ENCODE results near the gene FANK1. TPM values are rescaled to one million over a fixed set of nuclear protein-coding genes. Genes with fewer than 3 reads are reported as not detected.
"Not testable (repeated sequence)": the region's sequence is repeated elsewhere in the genome, so short reads cannot be mapped to it uniquely, and the experiment has no call there.

Gene FANK1
- total and polyA plus RNA-seq, 7 experiments from 2014 or later = 0.35 to 0.67 (median 0.37) TPM; not detected in 4

DNA sequence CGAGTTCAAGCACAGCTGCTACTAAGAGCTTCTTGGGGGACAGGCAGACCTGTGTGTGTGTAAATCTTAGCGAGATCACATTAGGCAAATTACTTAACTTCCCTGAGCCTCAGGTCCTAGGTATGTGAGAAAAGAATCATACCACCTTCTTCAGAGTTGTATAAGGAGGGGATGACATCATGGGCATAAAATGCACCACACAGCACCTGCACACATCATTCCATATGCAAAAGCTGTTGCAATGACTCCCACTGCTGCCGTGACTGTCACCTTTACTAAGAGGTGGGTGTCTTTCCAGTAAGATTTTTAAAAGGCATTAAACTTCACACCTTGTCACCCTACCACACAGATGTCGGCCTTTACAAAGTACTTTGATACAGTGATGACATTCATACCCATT lies 146.0 kb downstream of the FANK1 start:
- H3K4me1 Mint-ChIP-seq = peaks cover 6 to 19% (median 12%) of the 10 kb centered on the region in 7 donors
- ChIA-PET CTCF (no interaction called here), POLR2A (no interaction called here)
- H3K27ac ChIP-seq (ENCODE audit: low read depth, low read length) = no peak overlapping the region
- ATAC-seq (no peak), DNase-seq (no peak)
- H3K36me3 ChIP-seq (ENCODE audit: control insufficient read depth in 2 of 3, insufficient read depth in 3 of 3, low read length in 3 of 3) = no peaks in the 10 kb centered on the region
- H3K4me1 ChIP-seq (ENCODE audit: control insufficient read depth in 2 of 2, insufficient read depth in 2 of 2, low read length in 2 of 2) = no peaks in the 10 kb centered on the region
- no peak overlapping the region for H3K4me3 ChIP-seq (ENCODE audit: low read length)
- no peaks in the 10 kb centered on the region for H3K27me3 ChIP-seq (ENCODE audit: control insufficient read depth in 2 of 2, insufficient read depth in 2 of 2, low read length in 2 of 2)
- H3K9me3 ChIP-seq (ENCODE audit: control insufficient read depth in 2 of 3, low read length in 3 of 3) = no peaks in the 10 kb centered on the region
- H3K4me3 Mint-ChIP-seq = peak overlapping the region in 9 of 10 donors; percentile 15 to 75 (median 39)
- peaks cover 0 to 3% (median 0%) of the 10 kb centered on the region in 11 donors for H3K9me3 Mint-ChIP-seq
- intact Hi-C loops (cut with micrococcal nuclease) = no loop called here
- peaks cover 0 to 4% (median 0%) of the 10 kb centered on the region in 5 donors for H3K27me3 Mint-ChIP-seq
- peak overlapping the region in 7 of 9 donors; percentile 60 to 92 (median 78) for H3K27ac Mint-ChIP-seq
- no peaks in the 10 kb centered on the region for H3K36me3 Mint-ChIP-seq

DNA sequence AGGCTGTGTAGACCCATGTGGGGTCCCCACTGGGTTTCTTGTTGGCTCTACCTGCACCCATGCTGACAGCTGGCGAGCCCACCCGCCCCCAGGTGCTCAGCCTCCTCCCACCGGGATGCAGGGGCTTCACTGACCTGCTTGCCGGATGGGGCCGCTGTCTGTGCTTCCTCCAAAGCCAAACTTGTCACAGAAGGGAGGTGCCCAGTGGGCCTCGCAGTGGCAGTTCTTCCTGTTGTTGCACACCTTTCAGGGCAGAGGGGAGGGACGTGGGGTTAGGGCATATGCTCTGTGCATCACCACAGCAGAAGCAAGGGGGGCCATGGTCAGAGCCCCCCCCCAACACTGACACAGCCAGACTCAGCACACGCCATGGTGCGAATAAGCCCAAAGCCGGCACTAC lies 146.5 kb downstream of the FANK1 start:
- intact Hi-C loops (cut with micrococcal nuclease) = no loop called here
- no peaks in the 10 kb centered on the region for H3K27me3 Mint-ChIP-seq
- no peak for DNase-seq

DNA sequence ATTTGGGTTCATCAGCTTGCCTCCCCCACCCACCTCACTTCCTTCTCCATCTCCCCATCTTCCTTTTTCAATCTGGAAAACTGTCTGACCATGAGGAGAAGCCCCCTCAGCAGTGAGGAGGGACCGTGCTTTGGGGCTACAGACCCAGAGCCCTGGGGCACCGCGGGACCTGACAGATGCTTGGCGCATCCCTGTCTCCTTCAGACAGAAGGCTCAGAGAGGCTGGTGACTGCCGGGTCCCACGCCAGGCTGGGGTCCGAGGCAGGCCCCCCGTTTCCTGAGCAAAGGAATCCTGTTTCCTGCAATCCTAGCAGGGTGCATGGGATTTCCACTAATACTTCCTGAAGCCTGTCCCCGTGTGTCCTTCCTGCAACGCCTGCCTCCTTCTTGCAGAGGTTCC lies 147.0 kb downstream of the FANK1 start:
- Histone ChIP-seq H3K9me3 (ENCODE audit: control insufficient read depth in 2 of 3, low read length in 3 of 3) (no peaks in the 10 kb centered on the region), H3K4me3 (ENCODE audit: low read length) (no peak overlapping the region), H3K4me1 (ENCODE audit: control insufficient read depth in 2 of 2, insufficient read depth in 2 of 2, low read length in 2 of 2) (no peaks in the 10 kb centered on the region), H3K36me3 (ENCODE audit: control insufficient read depth in 2 of 3, insufficient read depth in 3 of 3, low read length in 3 of 3) (no peaks in the 10 kb centered on the region), H3K27ac (ENCODE audit: low read depth, low read length) (no peak overlapping the region), H3K27me3 (ENCODE audit: control insufficient read depth in 2 of 2, insufficient read depth in 2 of 2, low read length in 2 of 2) (no peaks in the 10 kb centered on the region)
- CTCF ChIA-PET = no interaction called here
- H3K27ac Mint-ChIP-seq = no peak overlapping the region
- H3K4me1 Mint-ChIP-seq = peaks cover 6 to 19% (median 12%) of the 10 kb centered on the region in 7 donors
- intact Hi-C loops (cut with micrococcal nuclease) = no loop called here
- ATAC-seq (no peak), DNase-seq (no peak)
- no peak overlapping the region for H3K4me3 Mint-ChIP-seq
- no peaks in the 10 kb centered on the region for H3K36me3 Mint-ChIP-seq
- POLR2A ChIA-PET = no interaction called here
- H3K27me3 Mint-ChIP-seq = no peaks in the 10 kb centered on the region
- H3K9me3 Mint-ChIP-seq = peaks cover 0 to 3% (median 0%) of the 10 kb centered on the region in 11 donors

More for the DNA sequence above, 146.5 kb downstream of the FANK1 start:
- Mint-ChIP-seq H3K4me1 (peaks cover 6 to 19% (median 12%) of the 10 kb centered on the region in 7 donors), H3K4me3 (no peak overlapping the region), H3K27ac (no peak overlapping the region), H3K36me3 (no peaks in the 10 kb centered on the region), H3K9me3 (peaks cover 0 to 3% (median 0%) of the 10 kb centered on the region in 11 donors)
- no peak for ATAC-seq
- POLR2A ChIA-PET = no interaction called here
- Histone ChIP-seq H3K4me1 (ENCODE audit: control insufficient read depth in 2 of 2, insufficient read depth in 2 of 2, low read length in 2 of 2) (no peaks in the 10 kb centered on the region), H3K27ac (ENCODE audit: low read depth, low read length) (no peak overlapping the region), H3K9me3 (ENCODE audit: control insufficient read depth in 2 of 3, low read length in 3 of 3) (no peaks in the 10 kb centered on the region), H3K36me3 (ENCODE audit: control insufficient read depth in 2 of 3, insufficient read depth in 3 of 3, low read length in 3 of 3) (no peaks in the 10 kb centered on the region), H3K27me3 (ENCODE audit: control insufficient read depth in 2 of 2, insufficient read depth in 2 of 2, low read length in 2 of 2) (no peaks in the 10 kb centered on the region), H3K4me3 (ENCODE audit: low read length) (no peak overlapping the region)
- CTCF ChIA-PET = no interaction called here

- DNase-seq (no peak), ATAC-seq (no peak)
- Histone ChIP-seq H3K4me3 (ENCODE audit: low read length) (no peak overlapping the region), H3K9me3 (ENCODE audit: control insufficient read depth in 2 of 3, low read length in 3 of 3) (no peaks in the 10 kb centered on the region), H3K36me3 (ENCODE audit: control insufficient read depth in 2 of 3, insufficient read depth in 3 of 3, low read length in 3 of 3) (no peaks in the 10 kb centered on the region), H3K4me1 (ENCODE audit: control insufficient read depth in 2 of 2, insufficient read depth in 2 of 2, low read length in 2 of 2) (no peaks in the 10 kb centered on the region), H3K27me3 (ENCODE audit: control insufficient read depth in 2 of 2, insufficient read depth in 2 of 2, low read length in 2 of 2) (no peaks in the 10 kb centered on the region), H3K27ac (ENCODE audit: low read depth, low read length) (no peak overlapping the region)
- Mint-ChIP-seq H3K4me1 (peaks cover 6 to 18% (median 10%) of the 10 kb centered on the region in 7 donors), H3K27me3 (peaks cover 0 to 5% (median 1%) of the 10 kb centered on the region in 5 donors), H3K36me3 (no peaks in the 10 kb centered on the region), H3K4me3 (no peak overlapping the region), H3K27ac (no peak overlapping the region), H3K9me3 (peaks cover 0 to 1% (median 0%) of the 10 kb centered on the region in 11 donors)
- POLR2A ChIA-PET = no interaction called here
- intact Hi-C loops (cut with micrococcal nuclease) = no loop called here
- CTCF ChIA-PET = no interaction called here
Measured at GRCh38 chr10:126045861-126046260, 149.5 kb downstream of the FANK1 start.

- Histone ChIP-seq H3K27me3 (ENCODE audit: control insufficient read depth in 2 of 2, insufficient read depth in 2 of 2, low read length in 2 of 2) (no peaks in the 10 kb centered on the region), H3K36me3 (ENCODE audit: control insufficient read depth in 2 of 3, insufficient read depth in 3 of 3, low read length in 3 of 3) (no peaks in the 10 kb centered on the region), H3K9me3 (ENCODE audit: control insufficient read depth in 2 of 3, low read length in 3 of 3) (no peaks in the 10 kb centered on the region), H3K27ac (ENCODE audit: low read depth, low read length) (no peak overlapping the region), H3K4me3 (ENCODE audit: low read length) (no peak overlapping the region), H3K4me1 (ENCODE audit: control insufficient read depth in 2 of 2, insufficient read depth in 2 of 2, low read length in 2 of 2) (no peaks in the 10 kb centered on the region)
- intact Hi-C loops (cut with micrococcal nuclease) = no loop called here
- ChIA-PET CTCF (no interaction called here), POLR2A (no interaction called here)
- Mint-ChIP-seq H3K9me3 (peaks cover 0 to 2% (median 0%) of the 10 kb centered on the region in 11 donors), H3K36me3 (no peaks in the 10 kb centered on the region), H3K4me1 (peaks cover 4 to 10% (median 6%) of the 10 kb centered on the region in 7 donors), H3K27ac (no peak overlapping the region), H3K27me3 (peaks cover 0 to 11% (median 9%) of the 10 kb centered on the region in 5 donors), H3K4me3 (no peak overlapping the region)
- no peak for DNase-seq
- no peak for ATAC-seq
Measured at GRCh38 chr10:126046831-126047230, 150.5 kb downstream of the FANK1 start.

DNA sequence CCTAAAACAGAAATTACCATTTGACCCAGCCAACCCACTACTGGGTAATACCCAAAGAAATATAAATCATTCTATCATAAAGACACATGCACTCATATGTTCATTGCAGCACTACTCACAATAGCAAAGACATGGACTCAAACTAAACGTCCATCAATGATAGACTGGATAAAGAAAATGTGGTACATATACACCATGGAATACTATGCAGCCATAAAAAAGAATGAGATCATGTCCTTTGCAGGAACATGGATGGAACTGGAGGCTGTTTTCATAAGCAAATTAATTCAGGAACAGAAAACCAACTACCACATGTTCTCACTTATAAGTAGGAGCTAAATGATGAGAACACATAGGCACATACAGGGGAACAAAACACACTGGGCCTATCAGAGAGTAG lies 151.4 kb downstream of the FANK1 start:
- CTCF ChIA-PET; H3K27me3 ChIP-seq (ENCODE audit: control insufficient read depth in 2 of 2, insufficient read depth in 2 of 2, low read length in 2 of 2); DNase-seq; POLR2A ChIA-PET; intact Hi-C loops (cut with micrococcal nuclease); H3K36me3 Mint-ChIP-seq; H3K4me3 ChIP-seq (ENCODE audit: low read length); H3K27ac Mint-ChIP-seq; H3K4me3 Mint-ChIP-seq; H3K27ac ChIP-seq (ENCODE audit: low read depth, low read length); H3K36me3 ChIP-seq (ENCODE audit: control insufficient read depth in 2 of 3, insufficient read depth in 3 of 3, low read length in 3 of 3); H3K9me3 ChIP-seq (ENCODE audit: control insufficient read depth in 2 of 3, low read length in 3 of 3); H3K9me3 Mint-ChIP-seq; H3K4me1 Mint-ChIP-seq; H3K4me1 ChIP-seq (ENCODE audit: control insufficient read depth in 2 of 2, insufficient read depth in 2 of 2, low read length in 2 of 2); ATAC-seq: not testable (repeated sequence)
- peaks cover 0 to 16% (median 10%) of the 10 kb centered on the region in 5 donors for H3K27me3 Mint-ChIP-seq

DNA sequence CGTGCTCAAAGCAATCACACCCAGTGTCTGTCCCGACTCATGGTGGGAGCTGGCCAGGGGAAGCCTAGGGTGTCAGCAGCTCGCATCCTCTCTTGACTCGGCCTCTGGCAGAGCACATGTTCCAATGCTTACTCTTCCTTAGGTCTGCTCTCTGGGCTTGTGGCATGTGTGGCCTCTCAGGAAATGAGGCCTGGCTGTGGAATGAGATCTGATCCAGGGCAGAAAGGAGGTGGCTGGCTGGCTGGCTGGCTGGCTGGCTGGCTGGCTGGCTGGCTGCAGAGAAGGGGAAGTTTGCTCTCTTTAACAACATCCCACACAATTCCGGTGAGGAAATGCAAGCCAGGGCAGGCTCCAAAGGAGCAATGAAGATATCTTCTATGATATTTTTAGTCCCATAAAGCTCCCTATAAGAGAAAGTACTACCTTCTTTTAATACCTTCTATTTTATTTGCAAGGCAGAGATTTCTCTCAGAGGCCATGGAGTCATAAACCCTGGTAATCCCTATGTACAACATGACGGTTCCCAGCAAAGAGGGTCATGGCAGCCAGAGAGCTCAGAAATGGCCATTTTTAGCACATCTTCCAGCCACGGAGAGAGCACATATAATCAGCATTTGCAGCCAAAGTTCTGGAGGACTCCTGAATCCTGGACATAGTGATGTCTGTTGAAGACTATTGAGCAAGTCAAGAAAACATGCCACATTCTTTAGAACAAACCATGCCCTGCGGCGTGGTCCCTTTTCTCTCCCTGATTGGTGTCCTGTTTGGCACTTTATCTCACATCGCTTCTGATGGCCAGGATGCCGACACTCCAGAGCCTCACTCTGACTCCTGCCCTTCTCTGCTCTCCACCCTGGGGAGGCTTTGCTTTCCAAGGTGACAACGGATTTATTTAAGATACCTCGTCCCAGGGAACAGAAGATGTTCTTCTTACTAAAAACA lies 153.7 kb downstream of the FANK1 start:
- Histone ChIP-seq H3K4me3 (ENCODE audit: low read length) (no peak overlapping the region), H3K36me3 (ENCODE audit: control insufficient read depth in 2 of 3, insufficient read depth in 3 of 3, low read length in 3 of 3) (no peaks in the 10 kb centered on the region), H3K27me3 (ENCODE audit: control insufficient read depth in 2 of 2, insufficient read depth in 2 of 2, low read length in 2 of 2) (no peaks in the 10 kb centered on the region), H3K27ac (ENCODE audit: low read depth, low read length) (no peak overlapping the region), H3K9me3 (ENCODE audit: control insufficient read depth in 2 of 3, low read length in 3 of 3) (no peaks in the 10 kb centered on the region), H3K4me1 (ENCODE audit: control insufficient read depth in 2 of 2, insufficient read depth in 2 of 2, low read length in 2 of 2) (no peaks in the 10 kb centered on the region)
- H3K27ac Mint-ChIP-seq = no peak overlapping the region
- CTCF ChIA-PET = no interaction called here
- H3K4me1 Mint-ChIP-seq = no peaks in the 10 kb centered on the region
- peaks cover 0 to 2% (median 0%) of the 10 kb centered on the region in 11 donors for H3K9me3 Mint-ChIP-seq
- DNase-seq = no peak
- peaks cover 0 to 16% (median 10%) of the 10 kb centered on the region in 5 donors for H3K27me3 Mint-ChIP-seq
- ATAC-seq = no peak
- POLR2A ChIA-PET = no interaction called here
- no peaks in the 10 kb centered on the region for H3K36me3 Mint-ChIP-seq
- intact Hi-C loops (cut with micrococcal nuclease) = no loop called here
- H3K4me3 Mint-ChIP-seq = no peak overlapping the region
